ENCODE data around the gene KISS1.

KISS1 gene

DNA sequence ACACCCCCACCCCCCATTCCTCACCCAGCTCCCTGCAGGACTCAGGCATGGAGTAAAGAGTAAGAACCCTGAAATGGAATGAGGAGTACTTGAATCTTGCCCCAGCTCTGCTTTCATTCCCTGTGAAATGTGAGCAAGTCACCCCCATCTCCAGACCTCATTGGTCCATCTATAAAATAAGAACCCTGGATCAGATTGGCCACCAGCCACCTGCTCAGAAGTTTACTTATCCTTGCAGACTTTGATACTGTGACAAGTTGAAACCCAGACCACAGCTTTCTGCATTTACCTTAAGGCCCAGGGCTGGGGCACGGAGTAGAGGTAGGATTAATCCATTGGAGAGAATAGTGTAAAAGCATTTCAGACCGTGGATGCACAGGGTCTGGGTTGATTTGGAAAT, 2.2 kb downstream of the KISS1 start:
- no peak for TF ChIP-seq TAF1 (IDR thresholded peaks at IDR 0.05; ENCODE audit: low read depth)
- TF ChIP-seq, protein P1, sequence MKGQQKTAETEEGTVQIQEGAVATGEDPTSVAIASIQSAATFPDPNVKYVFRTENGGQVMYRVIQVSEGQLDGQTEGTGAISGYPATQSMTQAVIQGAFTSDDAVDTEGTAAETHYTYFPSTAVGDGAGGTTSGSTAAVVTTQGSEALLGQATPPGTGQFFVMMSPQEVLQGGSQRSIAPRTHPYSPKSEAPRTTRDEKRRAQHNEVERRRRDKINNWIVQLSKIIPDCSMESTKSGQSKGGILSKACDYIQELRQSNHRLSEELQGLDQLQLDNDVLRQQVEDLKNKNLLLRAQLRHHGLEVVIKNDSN (IDR thresholded peaks at IDR 0.05), result no peak
- TF ChIP-seq RAD21 (IDR thresholded peaks at IDR 0.05; ENCODE audit: low read depth), result no peak
- no peak for TF ChIP-seq TCF12 (IDR thresholded peaks at IDR 0.05; ENCODE audit: low read depth)
- TF ChIP-seq TEAD4 (IDR thresholded peaks at IDR 0.05), result no peak
- no peak for TF ChIP-seq ZBTB7A (IDR thresholded peaks at IDR 0.05; ENCODE audit: low read depth)
- TF ChIP-seq EGR1 (IDR thresholded peaks at IDR 0.05), result no peak
- TF ChIP-seq, protein P2, sequence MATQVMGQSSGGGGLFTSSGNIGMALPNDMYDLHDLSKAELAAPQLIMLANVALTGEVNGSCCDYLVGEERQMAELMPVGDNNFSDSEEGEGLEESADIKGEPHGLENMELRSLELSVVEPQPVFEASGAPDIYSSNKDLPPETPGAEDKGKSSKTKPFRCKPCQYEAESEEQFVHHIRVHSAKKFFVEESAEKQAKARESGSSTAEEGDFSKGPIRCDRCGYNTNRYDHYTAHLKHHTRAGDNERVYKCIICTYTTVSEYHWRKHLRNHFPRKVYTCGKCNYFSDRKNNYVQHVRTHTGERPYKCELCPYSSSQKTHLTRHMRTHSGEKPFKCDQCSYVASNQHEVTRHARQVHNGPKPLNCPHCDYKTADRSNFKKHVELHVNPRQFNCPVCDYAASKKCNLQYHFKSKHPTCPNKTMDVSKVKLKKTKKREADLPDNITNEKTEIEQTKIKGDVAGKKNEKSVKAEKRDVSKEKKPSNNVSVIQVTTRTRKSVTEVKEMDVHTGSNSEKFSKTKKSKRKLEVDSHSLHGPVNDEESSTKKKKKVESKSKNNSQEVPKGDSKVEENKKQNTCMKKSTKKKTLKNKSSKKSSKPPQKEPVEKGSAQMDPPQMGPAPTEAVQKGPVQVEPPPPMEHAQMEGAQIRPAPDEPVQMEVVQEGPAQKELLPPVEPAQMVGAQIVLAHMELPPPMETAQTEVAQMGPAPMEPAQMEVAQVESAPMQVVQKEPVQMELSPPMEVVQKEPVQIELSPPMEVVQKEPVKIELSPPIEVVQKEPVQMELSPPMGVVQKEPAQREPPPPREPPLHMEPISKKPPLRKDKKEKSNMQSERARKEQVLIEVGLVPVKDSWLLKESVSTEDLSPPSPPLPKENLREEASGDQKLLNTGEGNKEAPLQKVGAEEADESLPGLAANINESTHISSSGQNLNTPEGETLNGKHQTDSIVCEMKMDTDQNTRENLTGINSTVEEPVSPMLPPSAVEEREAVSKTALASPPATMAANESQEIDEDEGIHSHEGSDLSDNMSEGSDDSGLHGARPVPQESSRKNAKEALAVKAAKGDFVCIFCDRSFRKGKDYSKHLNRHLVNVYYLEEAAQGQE (IDR thresholded peaks at IDR 0.05; ENCODE audit: low read depth), result no peak

- TF ChIP-seq CEBPB (IDR thresholded peaks at IDR 0.05) (no peak), MAX (IDR thresholded peaks at IDR 0.05) (no peak), ZBTB7A (IDR thresholded peaks at IDR 0.05; ENCODE audit: low read depth) (no peak), RAD21 (IDR thresholded peaks at IDR 0.05; ENCODE audit: low read depth) (no peak), EP300 (IDR thresholded peaks at IDR 0.05; ENCODE audit: borderline replicate concordance) (no peak), TCF12 (IDR thresholded peaks at IDR 0.05; ENCODE audit: low read depth) (no peak), TAF1 (IDR thresholded peaks at IDR 0.05; ENCODE audit: low read depth) (no peak), FOXM1 (IDR thresholded peaks at IDR 0.05; ENCODE audit: borderline replicate concordance, low read depth) (no peak), TEAD4 (IDR thresholded peaks at IDR 0.05) (no peak), YY1 (IDR thresholded peaks at IDR 0.05; ENCODE audit: low read depth) (no peak), CREB1 (IDR thresholded peaks at IDR 0.05; ENCODE audit: low read depth) (no peak), EGR1 (IDR thresholded peaks at IDR 0.05) (no peak)
- TF ChIP-seq, protein P1 (IDR thresholded peaks at IDR 0.05), result no peak
- TF ChIP-seq, protein P2 (IDR thresholded peaks at IDR 0.05; ENCODE audit: low read depth), result no peak
Measured at GRCh38 chr1:204192589-204193352, 3.5 kb downstream of the KISS1 start.

- TF ChIP-seq TEAD4 (IDR thresholded peaks at IDR 0.05), result peak; percentile 35; the same call in 1 of the 2 replicates
- TF ChIP-seq EGR1 (IDR thresholded peaks at IDR 0.05), result no peak
- TF ChIP-seq, protein P1 (IDR thresholded peaks at IDR 0.05), result no peak
- TF ChIP-seq NFIC (IDR thresholded peaks at IDR 0.05), result peak; percentile 87
- TF ChIP-seq YY1 (IDR thresholded peaks at IDR 0.05; ENCODE audit: low read depth), result no peak
- TF ChIP-seq FOXM1 (IDR thresholded peaks at IDR 0.05; ENCODE audit: borderline replicate concordance, low read depth), result no peak
- TF ChIP-seq TCF12 (IDR thresholded peaks at IDR 0.05; ENCODE audit: low read depth), result peak; percentile 82
- peak; percentile 29; the same call in 1 of the 2 replicates for TF ChIP-seq CEBPB (IDR thresholded peaks at IDR 0.05)
- TF ChIP-seq MAX (IDR thresholded peaks at IDR 0.05), result no peak
- TF ChIP-seq CREB1 (IDR thresholded peaks at IDR 0.05; ENCODE audit: low read depth), result no peak; the same call in 1 of the 2 replicates
- TF ChIP-seq, protein P2 (IDR thresholded peaks at IDR 0.05; ENCODE audit: low read depth), result no peak
- no peak for TF ChIP-seq TAF1 (IDR thresholded peaks at IDR 0.05; ENCODE audit: low read depth)
- TF ChIP-seq EP300 (IDR thresholded peaks at IDR 0.05; ENCODE audit: borderline replicate concordance), result peak; percentile 45; the same call in 1 of the 2 replicates
- no peak for TF ChIP-seq ZBTB7A (IDR thresholded peaks at IDR 0.05; ENCODE audit: low read depth)
- TF ChIP-seq RAD21 (IDR thresholded peaks at IDR 0.05; ENCODE audit: low read depth), result no peak
Measured at GRCh38 chr1:204192046-204192445, 4.2 kb downstream of the KISS1 start.
